Dendritic cell treated with granulocyte-macrophage colony-stimulating factor and Interleukin-4, amounts not matched to agents 40 ng/mL and 50 ng/mL, for 4 days (primary cell): ENCODE results near the gene SNX25.
"Not testable (repeated sequence)": the region's sequence is repeated elsewhere in the genome, so short reads cannot be mapped to it uniquely, and the experiment has no call there.

Experiments
- H3K27ac Mint-ChIP-seq: one replicate; pipeline ENCODE4 v1.8.0; 2022; ENCODE audit warnings: mild to moderate bottlenecking, mixed read lengths
- H3K27me3 Mint-ChIP-seq: one replicate; pipeline ENCODE4 v1.8.0; 2022; ENCODE audit warnings: mild to moderate bottlenecking, mixed read lengths
- H3K36me3 Mint-ChIP-seq: one replicate; pipeline ENCODE4 v1.8.0; 2022; ENCODE audit warnings: low read depth, mixed read lengths
- H3K4me1 Mint-ChIP-seq: one replicate; pipeline ENCODE4 v1.8.0; 2022; ENCODE audit warnings: low read depth, mixed read lengths
- H3K4me3 Mint-ChIP-seq: one replicate; pipeline ENCODE4 v1.8.0; 2022; ENCODE audit warnings: mild to moderate bottlenecking, moderate library complexity, mixed read lengths
- H3K9me3 Mint-ChIP-seq: one replicate; pipeline ENCODE4 v1.8.0; 2022; ENCODE audit warnings: mixed read lengths
- intact Hi-C: fragments of 100-400 bp; cut with micrococcal nuclease; formaldehyde crosslinking; loops from one replicate; pipeline ENCODE4 v1.15.0; 2022

The SNX25 gene

GRCh38 chr4:185229021-185229818, 19.8 kb downstream of the SNX25 start:
- intact Hi-C loops, result no loop called here
- no peaks in the 10 kb centered on the region for H3K9me3 Mint-ChIP-seq
- H3K36me3 Mint-ChIP-seq, result no peaks in the 10 kb centered on the region
- no peaks in the 10 kb centered on the region for H3K4me1 Mint-ChIP-seq
- no peaks in the 10 kb centered on the region for H3K27me3 Mint-ChIP-seq
- H3K4me3 Mint-ChIP-seq, result no peak overlapping the region
- no peak overlapping the region for H3K27ac Mint-ChIP-seq

- no peaks in the 10 kb centered on the region for H3K9me3 Mint-ChIP-seq
- no peak overlapping the region for H3K27ac Mint-ChIP-seq
- H3K36me3 Mint-ChIP-seq, result no peaks in the 10 kb centered on the region
- no peaks in the 10 kb centered on the region for H3K27me3 Mint-ChIP-seq
- H3K4me1 Mint-ChIP-seq, result no peaks in the 10 kb centered on the region
- H3K4me3 Mint-ChIP-seq, result no peak overlapping the region
- intact Hi-C loops, result no loop called here
These were observed 23.0 kb downstream of the SNX25 start for GRCh38 chr4:185232370-185232769.

GRCh38 chr4:185235119-185235842, 25.9 kb downstream of the SNX25 start:
- intact Hi-C loops, result no loop called here
- no peaks in the 10 kb centered on the region for H3K36me3 Mint-ChIP-seq
- H3K27me3 Mint-ChIP-seq, result no peaks in the 10 kb centered on the region
- H3K4me3 Mint-ChIP-seq, result no peak overlapping the region
- no peaks in the 10 kb centered on the region for H3K4me1 Mint-ChIP-seq
- H3K27ac Mint-ChIP-seq, result no peak overlapping the region
- H3K9me3 Mint-ChIP-seq, result no peaks in the 10 kb centered on the region

- H3K4me1 Mint-ChIP-seq, result no peaks in the 10 kb centered on the region
- H3K4me3 Mint-ChIP-seq, result no peak overlapping the region
- no peaks in the 10 kb centered on the region for H3K27me3 Mint-ChIP-seq
- H3K27ac Mint-ChIP-seq, result no peak overlapping the region
- no peaks in the 10 kb centered on the region for H3K9me3 Mint-ChIP-seq
- intact Hi-C loops, result no loop called here
- H3K36me3 Mint-ChIP-seq, result no peaks in the 10 kb centered on the region
These were observed 26.6 kb downstream of the SNX25 start for GRCh38 chr4:185235843-185236503.

GRCh38 chr4:185237175-185237574, 27.8 kb downstream of the SNX25 start:
- H3K9me3 Mint-ChIP-seq, result no peaks in the 10 kb centered on the region
- no peaks in the 10 kb centered on the region for H3K36me3 Mint-ChIP-seq
- no peak overlapping the region for H3K4me3 Mint-ChIP-seq
- H3K27me3 Mint-ChIP-seq, result no peaks in the 10 kb centered on the region
- H3K27ac Mint-ChIP-seq, result no peak overlapping the region
- intact Hi-C loops, result no loop called here
- no peaks in the 10 kb centered on the region for H3K4me1 Mint-ChIP-seq

GRCh38 chr4:185238215-185238681, 28.9 kb downstream of the SNX25 start:
- H3K4me3 Mint-ChIP-seq, result no peak overlapping the region
- H3K27ac Mint-ChIP-seq, result no peak overlapping the region
- no peaks in the 10 kb centered on the region for H3K36me3 Mint-ChIP-seq
- intact Hi-C loops, result no loop called here
- no peaks in the 10 kb centered on the region for H3K27me3 Mint-ChIP-seq
- no peaks in the 10 kb centered on the region for H3K9me3 Mint-ChIP-seq
- no peaks in the 10 kb centered on the region for H3K4me1 Mint-ChIP-seq

GRCh38 chr4:185238750-185239149, 29.4 kb downstream of the SNX25 start:
- Mint-ChIP-seq H3K4me3 (no peak overlapping the region), H3K27me3 (no peaks in the 10 kb centered on the region), H3K36me3 (no peaks in the 10 kb centered on the region), H3K4me1 (no peaks in the 10 kb centered on the region), H3K27ac (no peak overlapping the region), H3K9me3 (no peaks in the 10 kb centered on the region)
- intact Hi-C loops, result no loop called here

GRCh38 chr4:185240486-185240885, 31.1 kb downstream of the SNX25 start:
- H3K9me3 Mint-ChIP-seq, H3K36me3 Mint-ChIP-seq, H3K27me3 Mint-ChIP-seq, H3K27ac Mint-ChIP-seq, H3K4me1 Mint-ChIP-seq, intact Hi-C loops, H3K4me3 Mint-ChIP-seq: not testable (repeated sequence)

- Mint-ChIP-seq H3K27me3 (peaks cover 3% of the 10 kb centered on the region), H3K4me1 (no peaks in the 10 kb centered on the region), H3K27ac (no peak overlapping the region), H3K36me3 (no peaks in the 10 kb centered on the region), H3K4me3 (no peak overlapping the region), H3K9me3 (no peaks in the 10 kb centered on the region)
- intact Hi-C loops, result no loop called here
These were observed 33.5 kb downstream of the SNX25 start for GRCh38 chr4:185242749-185243533.

- Mint-ChIP-seq H3K4me1 (no peaks in the 10 kb centered on the region), H3K27me3 (peaks cover 6% of the 10 kb centered on the region), H3K4me3 (no peak overlapping the region), H3K36me3 (no peaks in the 10 kb centered on the region), H3K27ac (no peak overlapping the region), H3K9me3 (no peaks in the 10 kb centered on the region)
- intact Hi-C loops, result no loop called here
These were observed 34.5 kb downstream of the SNX25 start for GRCh38 chr4:185243879-185244278.

GRCh38 chr4:185244763-185245162, 35.4 kb downstream of the SNX25 start:
- intact Hi-C loops, result no loop called here
- H3K27ac Mint-ChIP-seq, result no peak overlapping the region
- H3K36me3 Mint-ChIP-seq, result no peaks in the 10 kb centered on the region
- no peaks in the 10 kb centered on the region for H3K4me1 Mint-ChIP-seq
- H3K27me3 Mint-ChIP-seq, result peaks cover 9% of the 10 kb centered on the region
- no peak overlapping the region for H3K4me3 Mint-ChIP-seq
- H3K9me3 Mint-ChIP-seq, result no peaks in the 10 kb centered on the region

- Mint-ChIP-seq H3K36me3 (no peaks in the 10 kb centered on the region), H3K9me3 (no peaks in the 10 kb centered on the region), H3K4me3 (no peak overlapping the region), H3K27me3 (peaks cover 9% of the 10 kb centered on the region), H3K27ac (no peak overlapping the region), H3K4me1 (no peaks in the 10 kb centered on the region)
- intact Hi-C loops, result no loop called here
These were observed 37.1 kb downstream of the SNX25 start for GRCh38 chr4:185246453-185246852.

- Mint-ChIP-seq H3K36me3 (no peaks in the 10 kb centered on the region), H3K27me3 (peaks cover 9% of the 10 kb centered on the region), H3K4me1 (no peaks in the 10 kb centered on the region), H3K27ac (no peak overlapping the region), H3K9me3 (no peaks in the 10 kb centered on the region), H3K4me3 (no peak overlapping the region)
- intact Hi-C loops, result no loop called here
These were observed 37.8 kb downstream of the SNX25 start for GRCh38 chr4:185247151-185247550.
